Measurements from ENCODE around the gene ADNP.

Gene ADNP

DNA sequence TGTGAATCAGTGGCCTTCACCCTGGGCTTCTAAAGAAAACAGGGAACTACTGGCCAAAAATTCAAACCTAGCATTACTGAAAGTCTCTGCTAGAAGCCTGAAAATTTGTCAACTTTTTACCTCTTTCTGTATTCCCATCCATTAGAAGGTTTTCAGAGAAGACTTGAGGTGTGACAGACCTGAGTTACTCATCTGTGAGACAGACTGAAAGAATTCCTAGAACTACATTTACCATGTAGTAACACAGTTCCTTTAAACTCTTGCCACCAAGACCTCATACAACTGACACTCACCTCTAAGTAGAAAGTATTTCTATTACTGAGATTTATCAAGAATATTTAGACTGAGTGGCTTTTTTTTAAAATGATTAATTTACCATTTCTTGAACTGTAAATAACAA lies 22.6 kb upstream of the ADNP start:
- TF ChIP-seq CTCF (conservative IDR thresholded peaks at IDR 0.05) (no peak), ZFX (IDR thresholded peaks at IDR 0.05) (no peak)
- H3K27ac ChIP-seq = no peak overlapping the region

- TF ChIP-seq ZFX (IDR thresholded peaks at IDR 0.05) (no peak), CTCF (conservative IDR thresholded peaks at IDR 0.05) (no peak)
- H3K27ac ChIP-seq = no peak overlapping the region
These were observed 22.0 kb upstream of the ADNP start for GRCh38 chr20:50953196-50953595.

GRCh38 chr20:50948132-50948785 lies 17.0 kb upstream of the ADNP start:
- no peak overlapping the region for H3K27ac ChIP-seq
- TF ChIP-seq ZFX (IDR thresholded peaks at IDR 0.05) (no peak), CTCF (conservative IDR thresholded peaks at IDR 0.05) (no peak)

- TF ChIP-seq ZFX (IDR thresholded peaks at IDR 0.05) (no peak), CTCF (conservative IDR thresholded peaks at IDR 0.05) (no peak)
- H3K27ac ChIP-seq = no peak overlapping the region
These were observed 11.8 kb upstream of the ADNP start for GRCh38 chr20:50943069-50943468.

DNA sequence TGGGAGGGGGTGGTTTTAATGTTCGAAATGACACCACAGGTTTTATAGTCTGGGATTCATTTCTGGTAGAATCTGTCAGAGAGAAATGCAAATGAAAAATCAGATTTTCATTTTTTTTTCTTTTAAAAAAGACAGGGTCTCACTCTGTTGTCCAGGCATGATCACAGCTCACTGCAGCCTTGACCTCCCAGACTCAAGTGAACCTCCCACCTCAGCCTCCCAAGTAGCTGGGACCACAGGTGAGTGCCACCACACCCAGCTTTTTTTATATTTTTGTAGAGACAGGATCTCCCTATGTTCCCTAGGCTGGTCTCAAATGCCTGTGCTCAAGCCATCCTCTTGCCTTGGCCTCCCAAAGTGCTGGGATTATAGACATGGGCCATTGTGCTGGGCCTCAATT lies 2.4 kb upstream of the ADNP start:
- H3K27ac ChIP-seq = no peak overlapping the region

GRCh38 chr20:50932691-50933280 lies 1.5 kb upstream of the ADNP start:
- H3K27ac ChIP-seq = no peak overlapping the region
- TF ChIP-seq ZFX (IDR thresholded peaks at IDR 0.05) (no peak), CTCF (conservative IDR thresholded peaks at IDR 0.05) (no peak)

More for the DNA sequence above, 2.4 kb upstream of the ADNP start:
- no peak for TF ChIP-seq CTCF (conservative IDR thresholded peaks at IDR 0.05)
- TF ChIP-seq ZFX (IDR thresholded peaks at IDR 0.05) = no peak

DNA sequence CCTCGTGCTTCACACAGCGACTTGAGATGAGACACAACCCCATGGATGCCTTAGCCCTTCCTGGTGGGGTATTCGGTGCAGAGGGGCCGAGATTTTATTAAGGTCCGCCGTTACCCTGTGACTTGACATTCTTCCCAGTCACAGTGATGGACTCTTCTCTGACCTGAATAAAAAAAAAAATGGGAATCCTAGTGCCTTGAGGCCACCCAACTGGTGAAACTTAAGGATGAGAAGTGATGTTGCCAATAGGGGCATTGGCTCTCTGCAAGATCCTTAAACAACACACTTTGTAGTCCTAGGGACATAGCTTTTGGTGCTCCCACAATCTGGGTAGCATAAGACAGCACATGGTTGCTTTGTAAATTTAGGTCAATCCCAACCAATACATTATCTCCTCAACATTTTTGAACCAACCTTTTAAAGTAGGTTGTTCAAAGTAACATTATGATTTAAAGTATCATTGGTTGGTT lies 814 bp upstream of the ADNP start:
- H3K27ac ChIP-seq = peak overlapping the region; percentile 95

More for the DNA sequence above, 814 bp upstream of the ADNP start:
- TF ChIP-seq ZFX (IDR thresholded peaks at IDR 0.05) (no peak; the same call in 1 of the 2 replicates), CTCF (conservative IDR thresholded peaks at IDR 0.05) (no peak)

Measured in C4-2B (cell line).